MM.1S (cell line): ENCODE results near the gene KCNS3.

Experiments
- DNase-seq: peaks from one replicate; pipeline ENCODE4 v3.0.0-alpha.2; 2015
- H2AFZ ChIP-seq: fragments of 300-600 bp; sonication (generic); 2 replicates; pipeline ENCODE4 v1.6.0; 2016; ENCODE audit warnings: antibody characterized with exemption, low read length
- H3F3A ChIP-seq: fragments of 300-600 bp; sonication (generic); 2 replicates; pipeline ENCODE4 v1.6.1; 2016; ENCODE audit warnings: mild to moderate bottlenecking, antibody characterized with exemption, low read length, moderate library complexity, mixed read lengths; ENCODE audit not compliant: insufficient read depth
- H3K27ac ChIP-seq: fragments of 300-600 bp; sonication (generic); 2 replicates; pipeline ENCODE4 v1.5.1; 2016; ENCODE audit warnings: mild to moderate bottlenecking, low read length
- H3K27me3 ChIP-seq: fragments of 300-600 bp; sonication (generic); replicated peaks from 2 replicates; pipeline ENCODE4 v1.6.0; 2016; ENCODE audit warnings: low read length; ENCODE audit not compliant: insufficient read depth
- H3K36me3 ChIP-seq: fragments of 300-600 bp; sonication (generic); replicated peaks from 2 replicates; pipeline ENCODE4 v1.6.1; 2016; ENCODE audit warnings: mild to moderate bottlenecking, low read length, mixed read lengths; ENCODE audit not compliant: insufficient read depth
- H3K4me1 ChIP-seq: fragments of 300-600 bp; sonication (generic); 2 replicates; pipeline ENCODE4 v1.6.1; 2016; ENCODE audit warnings: low read length, mixed read lengths
- H3K4me2 ChIP-seq: fragments of 300-600 bp; sonication (generic); 2 replicates; pipeline ENCODE4 v1.6.0; 2016; ENCODE audit warnings: low read depth, low read length
- H3K4me3 ChIP-seq: fragments of 300-600 bp; sonication (generic); 2 replicates; pipeline ENCODE4 v1.5.1; 2016; ENCODE audit warnings: low read length, mixed read lengths
- H3K79me2 ChIP-seq: fragments of 300-600 bp; sonication (generic); 2 replicates; pipeline ENCODE4 v1.6.1; 2016; ENCODE audit warnings: mixed run types, low read length, mixed read lengths
- H3K9ac ChIP-seq: fragments of 300-600 bp; sonication (generic); 2 replicates; pipeline ENCODE4 v1.6.1; 2016; ENCODE audit warnings: low read length, mixed read lengths
- H3K9me2 ChIP-seq: fragments of 300-600 bp; sonication (generic); replicated peaks from 2 replicates; pipeline ENCODE4 v1.6.1; 2016; ENCODE audit warnings: mild to moderate bottlenecking, low read length, mixed read lengths; ENCODE audit not compliant: insufficient read depth
- H3K9me3 ChIP-seq: fragments of 300-600 bp; sonication (generic); replicated peaks from 2 replicates; pipeline ENCODE4 v1.6.1; 2016; ENCODE audit warnings: mild to moderate bottlenecking, low read length, mixed read lengths; ENCODE audit not compliant: insufficient read depth
- H4K20me1 ChIP-seq: fragments of 300-600 bp; sonication (generic); 2 replicates; pipeline ENCODE4 v1.6.1; 2016; ENCODE audit warnings: mild to moderate bottlenecking, low read length, moderate library complexity, mixed read lengths; ENCODE audit not compliant: insufficient read depth
- CTCF ChIP-seq: fragments of 300-600 bp; sonication (generic); IDR thresholded peaks from 2 replicates; pipeline ENCODE4 v1.5.1; 2016; ENCODE audit warnings: antibody characterized with exemption, low read length, mixed read lengths
- EZH2 ChIP-seq: fragments of 300-600 bp; sonication (generic); optimal IDR thresholded peaks from 2 replicates; pipeline ENCODE3; 2017; ENCODE audit warnings: low read depth, mild to moderate bottlenecking, antibody characterized with exemption, low read length, mixed read lengths
- EZH2phosphoT487 ChIP-seq: fragments of 300-600 bp; sonication (generic); IDR thresholded peaks from 2 replicates; pipeline ENCODE4 v1.6.1; 2018; ENCODE audit warnings: antibody characterized with exemption, low read length

Gene KCNS3

GRCh38 chr2:17936599-17936998, 58.1 kb downstream of the KCNS3 start:
- no peak for DNase-seq
- no peaks in the 10 kb centered on the region for H3K9me3 ChIP-seq
- no peaks in the 10 kb centered on the region for H3K79me2 ChIP-seq
- no peak overlapping the region for H2AFZ ChIP-seq
- H3K9me2 ChIP-seq: no peaks in the 10 kb centered on the region
- no peak overlapping the region for H3K4me2 ChIP-seq
- no peaks in the 10 kb centered on the region for H3F3A ChIP-seq
- H3K27me3 ChIP-seq: no peaks in the 10 kb centered on the region
- H3K27ac ChIP-seq: no peak overlapping the region
- H3K36me3 ChIP-seq: no peaks in the 10 kb centered on the region
- no peak overlapping the region for H3K9ac ChIP-seq
- H4K20me1 ChIP-seq: no peaks in the 10 kb centered on the region
- no peak for TF ChIP-seq EZH2
- TF ChIP-seq CTCF: no peak
- TF ChIP-seq EZH2phosphoT487: no peak
- H3K4me1 ChIP-seq: no peaks in the 10 kb centered on the region
- H3K4me3 ChIP-seq: no peak overlapping the region

- no peak overlapping the region for H3K4me2 ChIP-seq
- no peak overlapping the region for H3K4me3 ChIP-seq
- H3K4me1 ChIP-seq: no peaks in the 10 kb centered on the region
- no peak overlapping the region for H3K27ac ChIP-seq
- no peaks in the 10 kb centered on the region for H4K20me1 ChIP-seq
- no peaks in the 10 kb centered on the region for H3F3A ChIP-seq
- no peaks in the 10 kb centered on the region for H3K9me2 ChIP-seq
- TF ChIP-seq EZH2phosphoT487: no peak
- TF ChIP-seq CTCF: no peak
- TF ChIP-seq EZH2: no peak
- H3K9me3 ChIP-seq: no peaks in the 10 kb centered on the region
- H3K36me3 ChIP-seq: no peaks in the 10 kb centered on the region
- no peaks in the 10 kb centered on the region for H3K79me2 ChIP-seq
- no peak overlapping the region for H2AFZ ChIP-seq
- no peak overlapping the region for H3K9ac ChIP-seq
- no peak for DNase-seq
- H3K27me3 ChIP-seq: no peaks in the 10 kb centered on the region
Observed at GRCh38 chr2:17940091-17940630, 61.7 kb downstream of the KCNS3 start.

DNA sequence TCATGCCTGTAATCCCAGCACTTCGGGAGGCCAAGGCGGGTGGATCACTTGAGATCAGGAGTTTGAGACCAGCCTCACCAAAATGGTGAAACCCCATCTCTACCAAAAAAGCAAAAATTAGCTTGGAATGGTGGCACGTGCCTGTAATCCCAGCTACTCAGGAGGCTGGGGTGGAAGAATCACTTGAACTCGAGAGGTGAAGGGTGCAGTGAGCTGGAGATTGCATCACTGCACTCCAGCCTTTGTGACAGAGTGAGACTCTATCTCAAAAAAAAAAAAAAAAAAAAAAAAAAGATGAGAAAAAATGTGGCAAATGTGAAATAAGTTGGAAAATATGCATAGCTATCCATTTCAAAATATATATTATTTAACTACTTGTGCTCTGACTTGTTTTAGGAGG, 65.0 kb downstream of the KCNS3 start:
- H3K4me3 ChIP-seq: no peak overlapping the region
- H3K4me2 ChIP-seq: no peak overlapping the region
- no peak for TF ChIP-seq EZH2phosphoT487
- no peak for TF ChIP-seq CTCF
- no peak for TF ChIP-seq EZH2
- no peaks in the 10 kb centered on the region for H3K4me1 ChIP-seq
- no peaks in the 10 kb centered on the region for H3K36me3 ChIP-seq
- H4K20me1 ChIP-seq: no peaks in the 10 kb centered on the region
- no peaks in the 10 kb centered on the region for H3F3A ChIP-seq
- no peaks in the 10 kb centered on the region for H3K79me2 ChIP-seq
- no peaks in the 10 kb centered on the region for H3K9me3 ChIP-seq
- H3K9ac ChIP-seq: no peak overlapping the region
- H3K9me2 ChIP-seq: no peaks in the 10 kb centered on the region
- no peaks in the 10 kb centered on the region for H3K27me3 ChIP-seq
- no peak overlapping the region for H3K27ac ChIP-seq
- DNase-seq: no peak
- no peak overlapping the region for H2AFZ ChIP-seq
